ENCODE data around the gene MAML2.

The MAML2 gene

DNA sequence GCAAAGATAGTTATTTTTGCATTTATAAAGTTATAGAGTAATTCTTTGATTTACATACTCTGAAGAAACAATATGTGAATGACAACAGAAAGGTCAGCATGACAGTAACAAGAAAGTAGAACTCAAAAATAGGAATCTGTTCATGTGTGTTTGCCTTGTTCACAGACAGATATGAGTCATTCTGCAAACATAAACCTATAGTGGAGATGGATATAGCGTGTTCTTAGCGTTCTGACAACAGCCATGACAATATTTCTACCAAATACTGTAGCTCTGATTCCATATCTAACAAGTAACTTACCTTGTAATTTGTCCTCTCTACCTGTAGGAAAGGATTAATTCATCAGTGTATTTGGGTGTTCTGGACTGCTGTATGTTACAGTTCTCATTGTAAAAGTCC, 210.6 kb downstream of the MAML2 start:
- no peak overlapping the region for H3K4me3 ChIP-seq (ENCODE audit: low read length)
- TF ChIP-seq, protein P1, sequence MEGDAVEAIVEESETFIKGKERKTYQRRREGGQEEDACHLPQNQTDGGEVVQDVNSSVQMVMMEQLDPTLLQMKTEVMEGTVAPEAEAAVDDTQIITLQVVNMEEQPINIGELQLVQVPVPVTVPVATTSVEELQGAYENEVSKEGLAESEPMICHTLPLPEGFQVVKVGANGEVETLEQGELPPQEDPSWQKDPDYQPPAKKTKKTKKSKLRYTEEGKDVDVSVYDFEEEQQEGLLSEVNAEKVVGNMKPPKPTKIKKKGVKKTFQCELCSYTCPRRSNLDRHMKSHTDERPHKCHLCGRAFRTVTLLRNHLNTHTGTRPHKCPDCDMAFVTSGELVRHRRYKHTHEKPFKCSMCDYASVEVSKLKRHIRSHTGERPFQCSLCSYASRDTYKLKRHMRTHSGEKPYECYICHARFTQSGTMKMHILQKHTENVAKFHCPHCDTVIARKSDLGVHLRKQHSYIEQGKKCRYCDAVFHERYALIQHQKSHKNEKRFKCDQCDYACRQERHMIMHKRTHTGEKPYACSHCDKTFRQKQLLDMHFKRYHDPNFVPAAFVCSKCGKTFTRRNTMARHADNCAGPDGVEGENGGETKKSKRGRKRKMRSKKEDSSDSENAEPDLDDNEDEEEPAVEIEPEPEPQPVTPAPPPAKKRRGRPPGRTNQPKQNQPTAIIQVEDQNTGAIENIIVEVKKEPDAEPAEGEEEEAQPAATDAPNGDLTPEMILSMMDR (IDR thresholded peaks at IDR 0.05; ENCODE audit: insufficient read depth, low read depth, low read length, missing control alignments) = no peak
- peak; percentile 61 for DNase-seq (ENCODE audit: low read depth)

DNA sequence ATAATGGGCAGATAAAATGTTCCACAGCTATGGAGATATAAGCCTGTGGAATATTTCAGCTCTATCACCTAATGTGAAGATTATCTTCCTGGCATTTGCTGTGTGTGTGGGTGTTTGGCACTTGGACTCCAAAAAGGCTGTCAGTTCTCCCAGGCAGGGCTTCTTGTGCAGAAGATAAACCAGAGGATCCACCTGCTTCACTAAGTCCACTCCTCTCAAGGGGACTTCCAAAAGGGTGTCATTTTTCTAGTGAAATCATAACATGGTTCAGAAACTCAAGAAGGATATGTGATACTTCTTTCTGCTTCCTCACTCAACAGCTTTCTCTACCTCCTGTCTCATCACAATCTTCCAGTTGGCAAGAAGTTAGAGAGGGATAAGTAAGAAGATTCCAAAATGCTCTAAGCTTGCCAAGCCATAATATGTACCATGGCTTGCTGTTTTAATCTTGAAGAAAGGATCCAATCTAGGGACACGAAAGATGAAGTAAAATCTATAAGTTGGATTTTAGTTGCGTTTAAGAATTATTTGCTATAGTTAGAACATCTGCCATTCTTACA, 212.9 kb downstream of the MAML2 start:
- DNase-seq (ENCODE audit: low read depth) = no peak
- no peak overlapping the region for H3K4me3 ChIP-seq (ENCODE audit: low read length)
- TF ChIP-seq, protein P1 (IDR thresholded peaks at IDR 0.05; ENCODE audit: insufficient read depth, low read depth, low read length, missing control alignments) = no peak

DNA sequence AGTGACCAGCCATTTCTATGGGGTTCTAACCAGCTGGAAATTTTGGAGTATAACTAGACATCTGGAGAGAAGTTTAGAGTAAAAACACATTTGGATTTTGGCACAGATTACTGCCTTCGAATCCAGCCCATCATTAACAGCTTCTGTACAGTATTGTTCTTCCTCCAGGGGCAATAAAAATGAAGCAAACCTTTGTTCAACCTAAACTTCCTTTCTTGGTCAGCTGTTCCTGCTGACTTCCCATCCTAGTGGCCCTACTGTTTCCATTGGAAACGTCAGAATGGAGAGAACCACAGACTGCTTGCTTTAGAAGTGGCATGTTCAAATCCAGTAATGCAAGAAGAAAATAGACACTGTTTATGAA, 215.4 kb downstream of the MAML2 start:
- DNase-seq (ENCODE audit: low read depth) = no peak
- TF ChIP-seq, protein P1 (IDR thresholded peaks at IDR 0.05; ENCODE audit: insufficient read depth, low read depth, low read length, missing control alignments) = no peak
- H3K4me3 ChIP-seq (ENCODE audit: low read length) = no peak overlapping the region

DNA sequence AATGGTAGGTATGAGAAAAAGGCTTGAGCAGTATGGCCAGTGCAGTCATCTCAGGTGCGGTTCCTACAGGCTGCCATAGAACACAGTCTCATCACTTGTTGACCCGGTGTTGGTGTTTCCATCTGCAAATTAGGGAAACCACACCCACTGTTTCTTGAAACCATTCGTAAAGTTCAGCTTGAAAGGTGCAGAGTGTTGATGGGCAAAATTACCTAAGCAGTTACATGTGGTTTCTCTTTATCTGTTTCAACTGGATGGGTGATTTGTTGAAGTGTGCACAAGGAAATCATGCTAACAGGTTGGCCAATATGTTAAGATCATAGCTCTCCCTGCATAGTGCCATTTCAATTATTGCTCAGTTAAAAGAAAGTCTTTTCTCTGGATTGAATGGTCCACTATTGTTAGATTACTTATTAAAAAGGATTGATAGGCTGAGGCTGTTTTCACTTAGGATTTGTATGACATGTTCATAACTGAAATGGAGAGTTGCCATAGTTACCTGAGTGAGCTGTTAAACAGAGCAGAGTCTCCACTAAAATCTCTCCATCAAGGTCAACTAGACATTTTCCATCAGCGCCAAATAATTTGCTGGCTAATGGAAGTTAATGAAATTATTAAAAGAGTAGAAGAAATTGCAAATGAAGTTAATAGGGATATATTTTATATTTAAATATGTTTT, 215.9 kb downstream of the MAML2 start:
- DNase-seq (ENCODE audit: low read depth) = no peak
- TF ChIP-seq, protein P1 (IDR thresholded peaks at IDR 0.05; ENCODE audit: insufficient read depth, low read depth, low read length, missing control alignments) = no peak
- H3K4me3 ChIP-seq (ENCODE audit: low read length) = no peak overlapping the region

DNA sequence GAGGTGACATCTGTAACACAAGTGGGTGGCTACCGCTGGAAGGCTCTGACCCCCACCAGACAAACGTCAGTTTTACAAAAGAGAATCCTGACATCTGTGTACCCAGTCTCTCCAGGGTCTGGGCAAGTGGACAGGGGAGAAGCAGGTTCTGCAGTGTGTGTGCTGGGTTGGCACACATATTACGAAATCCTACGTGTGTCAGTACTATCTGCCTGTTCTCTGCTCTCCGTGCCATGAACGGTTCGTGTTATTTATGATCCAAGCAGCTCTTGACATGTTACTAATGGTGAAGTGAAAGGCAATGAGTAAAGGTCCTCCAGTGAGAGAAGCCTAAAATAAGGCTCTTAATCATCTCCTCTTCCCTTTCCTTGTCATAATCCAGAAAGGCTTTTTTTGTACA, 217.6 kb downstream of the MAML2 start:
- TF ChIP-seq, protein P1 (IDR thresholded peaks at IDR 0.05; ENCODE audit: insufficient read depth, low read depth, low read length, missing control alignments) = no peak
- no peak overlapping the region for H3K4me3 ChIP-seq (ENCODE audit: low read length)
- DNase-seq (ENCODE audit: low read depth) = peak; percentile 77

DNA sequence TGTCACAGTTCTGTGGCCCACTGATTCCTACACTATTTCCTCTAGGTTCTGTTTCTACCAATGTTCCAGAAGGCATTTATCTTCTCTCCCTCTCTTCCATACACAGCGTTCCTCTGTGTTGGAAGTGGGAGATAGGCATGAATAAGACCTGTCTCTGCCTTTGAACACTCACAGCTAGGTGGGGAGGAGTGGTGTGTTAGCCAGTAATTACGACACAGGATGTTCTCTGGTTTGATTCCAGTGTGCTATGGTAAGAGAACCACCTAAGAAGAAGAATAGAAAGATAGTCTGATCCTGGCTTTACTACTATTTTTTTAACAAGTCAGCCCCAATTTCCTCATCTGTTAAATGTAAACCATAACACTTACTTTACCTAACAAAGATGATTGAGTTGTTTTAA, 218.8 kb downstream of the MAML2 start:
- TF ChIP-seq, protein P1 (IDR thresholded peaks at IDR 0.05; ENCODE audit: insufficient read depth, low read depth, low read length, missing control alignments) = no peak
- no peak overlapping the region for H3K4me3 ChIP-seq (ENCODE audit: low read length)
- DNase-seq (ENCODE audit: low read depth) = peak; percentile 52

DNA sequence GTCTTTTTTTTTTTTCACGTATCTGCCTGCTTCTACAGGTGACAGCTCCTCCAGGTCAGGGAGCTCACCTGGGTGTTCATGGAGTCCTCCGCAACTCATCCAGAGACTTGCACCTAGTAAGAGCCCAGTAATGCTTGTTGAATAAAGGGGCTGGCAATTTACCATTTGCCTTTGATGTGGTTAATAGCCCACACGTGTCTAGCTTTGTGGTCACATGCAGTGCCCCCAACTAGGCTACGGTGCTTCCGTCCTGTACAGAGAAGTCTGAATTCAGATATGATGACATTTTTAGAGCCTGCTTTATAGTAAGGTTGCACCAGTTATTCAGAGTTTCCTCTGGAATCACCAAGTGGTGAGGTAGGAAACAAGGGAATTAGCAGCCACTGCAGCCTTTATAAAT, 219.7 kb downstream of the MAML2 start:
- TF ChIP-seq, protein P1 (IDR thresholded peaks at IDR 0.05; ENCODE audit: insufficient read depth, low read depth, low read length, missing control alignments) = no peak
- no peak overlapping the region for H3K4me3 ChIP-seq (ENCODE audit: low read length)
- no peak for DNase-seq (ENCODE audit: low read depth)
